ENCODE data around the gene RABEPK. TPM values are rescaled to one million over a fixed set of nuclear protein-coding genes. Genes with fewer than 3 reads are reported as not detected.
"Not testable (repeated sequence)": the region's sequence is repeated elsewhere in the genome, so short reads cannot be mapped to it uniquely, and the experiment has no call there.

Gene RABEPK
- total RNA-seq, 2 donors from 2014 or later: 22.9 to 31.9 TPM

DNA sequence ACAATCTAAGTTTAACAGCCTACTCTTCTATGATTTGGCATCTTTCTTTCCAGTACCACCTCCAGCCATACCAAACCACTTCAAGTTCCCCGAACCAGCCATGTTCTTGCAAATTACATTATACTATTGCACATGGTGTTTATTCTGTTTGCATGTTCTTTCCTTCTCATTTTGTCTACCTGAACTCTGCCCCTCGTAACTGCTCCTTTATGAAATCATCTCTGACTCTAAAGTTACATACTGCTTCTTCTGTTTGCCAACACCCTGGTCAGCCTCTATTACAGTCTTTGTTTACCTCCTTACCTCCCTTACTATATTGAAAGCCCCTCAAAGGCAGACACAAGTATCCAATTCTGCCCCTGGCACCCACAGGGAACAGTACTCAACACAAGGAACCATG, 16.8 kb upstream of the RABEPK start:
- no peak overlapping the region for H3K27ac Mint-ChIP-seq
- DNase-seq (ENCODE audit: low spot score in 2 of 2) (no peak), ATAC-seq (no peak)
- peaks cover 0 to 20% of the 10 kb centered on the region in 2 donors for H3K36me3 Mint-ChIP-seq
- peaks cover 0 to 5% of the 10 kb centered on the region in 2 donors for H3K9me3 Mint-ChIP-seq

GRCh38 chr9:125189011-125189360, 11.4 kb upstream of the RABEPK start:
- peaks cover 0 to 9% of the 10 kb centered on the region in 2 donors for H3K36me3 Mint-ChIP-seq
- no peaks in the 10 kb centered on the region for H3K9me3 Mint-ChIP-seq
- ATAC-seq (peak; percentile 0 to 22), DNase-seq (ENCODE audit: low spot score in 2 of 2) (peak in 1 of 2 donors; percentile 42)
- H3K27ac Mint-ChIP-seq: peak overlapping the region; percentile 79 to 97

GRCh38 chr9:125189361-125190289, 10.7 kb upstream of the RABEPK start, which contains the start of gene PPP6C:
TSS of gene PPP6C (minus strand) at chr9:125189803. CDS start at chr9:125189718, 85 bp downstream.
- DNase-seq (ENCODE audit: low spot score in 2 of 2): peak; percentile 91 to 96
- H3K27ac Mint-ChIP-seq: peak within 1 kb of the TSS; percentile 97
- H3K36me3 Mint-ChIP-seq: peaks cover 0 to 9% of the 10 kb centered on the region in 2 donors
- ATAC-seq: peak; percentile 93 to 97
- H3K9me3 Mint-ChIP-seq: no peaks in the 10 kb centered on the region

DNA sequence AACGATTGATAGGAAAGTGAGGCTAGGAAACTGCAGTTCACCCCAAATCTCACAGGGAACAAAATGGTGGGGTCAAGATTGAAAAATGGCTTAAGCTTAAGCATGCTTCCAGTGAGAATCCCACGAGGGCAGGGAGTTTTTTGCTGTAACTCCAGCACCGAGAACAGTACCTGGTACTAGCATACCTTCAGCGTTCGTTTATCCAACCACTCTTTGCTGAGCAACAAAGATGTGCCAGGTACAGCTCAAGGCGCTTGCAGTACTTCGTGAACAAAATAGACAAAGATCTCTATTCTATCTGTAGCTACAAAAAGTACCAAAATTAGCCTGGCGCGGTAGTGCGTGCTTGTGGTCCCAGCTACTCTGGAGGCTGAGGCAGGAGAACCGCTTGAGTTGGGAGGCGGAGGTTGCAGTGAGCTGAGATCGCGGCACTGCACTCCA, 10.0 kb upstream of the RABEPK start:
- H3K9me3 Mint-ChIP-seq: no peaks in the 10 kb centered on the region
- ATAC-seq (peak; percentile 5 to 21), DNase-seq (ENCODE audit: low spot score in 2 of 2) (peak in 1 of 2 donors; percentile 22)
- peaks cover 0 to 9% of the 10 kb centered on the region in 2 donors for H3K36me3 Mint-ChIP-seq
- peak overlapping the region; percentile 97 for H3K27ac Mint-ChIP-seq

- DNase-seq (ENCODE audit: low spot score in 2 of 2); ATAC-seq; H3K9me3 Mint-ChIP-seq; H3K36me3 Mint-ChIP-seq: not testable (repeated sequence)
- H3K27ac Mint-ChIP-seq: peak overlapping the region in 1 of 2 donors; percentile 92
Measured at GRCh38 chr9:125194466-125194865, 5.9 kb upstream of the RABEPK start.

- peak overlapping the region in 1 of 2 donors; percentile 92 for H3K27ac Mint-ChIP-seq
- DNase-seq (ENCODE audit: low spot score in 2 of 2); H3K9me3 Mint-ChIP-seq; H3K36me3 Mint-ChIP-seq; ATAC-seq: not testable (repeated sequence)
Measured at GRCh38 chr9:125195591-125195990, 4.8 kb upstream of the RABEPK start.

DNA sequence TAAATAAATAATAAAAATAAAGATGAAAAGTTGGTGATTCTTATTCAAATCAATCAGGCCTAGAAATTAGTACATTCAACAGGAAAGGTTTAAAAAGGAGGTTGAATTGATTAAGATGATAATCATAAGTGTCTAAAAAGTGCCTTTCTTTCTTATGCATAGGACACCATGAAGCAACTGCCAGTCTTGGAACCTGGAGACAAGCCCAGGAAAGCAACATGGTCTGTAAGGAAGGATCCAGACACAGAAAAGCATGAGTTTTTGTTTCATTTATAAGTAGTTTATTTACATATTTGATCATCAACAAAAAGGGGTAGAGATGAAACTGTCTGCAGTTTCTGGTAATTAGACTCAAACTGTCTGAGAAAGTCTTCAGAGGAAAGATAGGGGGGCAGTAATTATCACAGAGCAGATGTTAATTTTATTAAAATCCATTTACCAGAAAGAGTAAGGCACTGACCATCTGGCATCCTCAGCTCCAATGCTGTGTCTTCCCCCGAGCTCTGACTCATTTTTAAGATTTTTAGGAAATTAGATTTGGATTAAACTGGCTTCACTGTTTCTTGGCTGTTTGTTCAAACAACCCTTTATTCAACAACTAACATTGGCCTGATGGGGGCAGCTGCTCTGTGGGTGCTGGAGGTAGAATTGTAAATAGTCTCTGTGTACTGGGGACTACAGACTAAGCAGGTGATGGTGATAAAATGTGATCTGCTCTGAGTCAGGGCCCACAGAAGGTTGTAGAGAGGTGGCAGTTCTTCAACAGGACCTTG, 2.7 kb downstream of the RABEPK start:
- H3K36me3 Mint-ChIP-seq: peaks cover 13 to 18% of the 10 kb centered on the region in 2 donors
- DNase-seq (ENCODE audit: low spot score in 2 of 2) (no peak), ATAC-seq (no peak)
- no peaks in the 10 kb centered on the region for H3K9me3 Mint-ChIP-seq
- no peak overlapping the region for H3K27ac Mint-ChIP-seq

- no peaks in the 10 kb centered on the region for H3K9me3 Mint-ChIP-seq
- DNase-seq (ENCODE audit: low spot score in 2 of 2): no peak
- peaks cover 13 to 19% of the 10 kb centered on the region in 2 donors for H3K36me3 Mint-ChIP-seq
- peak overlapping the region; percentile 2 to 40 for H3K27ac Mint-ChIP-seq
- ATAC-seq: no peak
Measured at GRCh38 chr9:125204477-125204876, 4.1 kb downstream of the RABEPK start.

- Mint-ChIP-seq H3K36me3 (peaks cover 0 to 12% of the 10 kb centered on the region in 2 donors), H3K27ac (no peak overlapping the region), H3K9me3 (no peaks in the 10 kb centered on the region)
- no peak for DNase-seq (ENCODE audit: low spot score in 2 of 2)
- no peak for ATAC-seq
Measured at GRCh38 chr9:125214186-125214585, 13.8 kb downstream of the RABEPK start.

- Mint-ChIP-seq H3K36me3 (peaks cover 0 to 10% of the 10 kb centered on the region in 2 donors), H3K27ac (no peak overlapping the region), H3K9me3 (no peaks in the 10 kb centered on the region)
Measured at GRCh38 chr9:125218621-125219020, 18.3 kb downstream of the RABEPK start.

GRCh38 chr9:125224858-125225257, 24.5 kb downstream of the RABEPK start:
- H3K36me3 Mint-ChIP-seq; DNase-seq (ENCODE audit: low spot score in 2 of 2); ATAC-seq; H3K27ac Mint-ChIP-seq; H3K9me3 Mint-ChIP-seq: not testable (repeated sequence)

More at GRCh38 chr9:125218621-125219020, 18.3 kb downstream of the RABEPK start:
- ATAC-seq (no peak), DNase-seq (ENCODE audit: low spot score in 2 of 2) (no peak)

DNA sequence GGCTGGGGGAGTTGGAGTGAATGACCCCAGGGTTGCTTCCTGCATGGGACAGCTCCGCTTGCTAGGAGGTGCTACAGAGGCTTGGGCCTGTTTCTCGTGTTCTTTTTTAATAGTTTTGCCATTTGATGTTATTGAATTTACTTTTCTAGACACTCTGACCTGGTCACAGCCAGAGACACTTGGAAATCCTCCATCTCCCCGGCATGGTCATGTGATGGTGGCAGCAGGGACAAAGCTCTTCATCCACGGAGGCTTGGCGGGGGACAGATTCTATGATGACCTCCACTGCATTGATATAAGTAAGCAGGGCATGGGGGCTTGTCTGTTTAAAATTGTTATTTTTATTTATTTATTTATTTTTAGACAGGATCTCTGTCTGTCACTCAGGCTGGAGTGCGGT, 27.4 kb downstream of the RABEPK start:
- Mint-ChIP-seq H3K36me3 (no peaks in the 10 kb centered on the region), H3K9me3 (no peaks in the 10 kb centered on the region), H3K27ac (no peak overlapping the region)
- peak in 1 of 2 donors; percentile 4 for ATAC-seq
- no peak for DNase-seq (ENCODE audit: low spot score in 2 of 2)

GRCh38 chr9:125233678-125234077, 33.3 kb downstream of the RABEPK start:
- DNase-seq (ENCODE audit: low spot score in 2 of 2): no peak
- Mint-ChIP-seq H3K9me3 (no peaks in the 10 kb centered on the region), H3K36me3 (peaks cover 21 to 34% of the 10 kb centered on the region in 2 donors), H3K27ac (peak overlapping the region in 1 of 2 donors; percentile 93)
- peak; percentile 17 to 36 for ATAC-seq

- peaks cover 25 to 38% of the 10 kb centered on the region in 2 donors for H3K36me3 Mint-ChIP-seq
- H3K27ac Mint-ChIP-seq: peak overlapping the region in 1 of 2 donors; percentile 93
- not testable (repeated sequence) for ATAC-seq; H3K9me3 Mint-ChIP-seq; DNase-seq (ENCODE audit: low spot score in 2 of 2)
Measured at GRCh38 chr9:125234099-125234498, 33.8 kb downstream of the RABEPK start.

DNA sequence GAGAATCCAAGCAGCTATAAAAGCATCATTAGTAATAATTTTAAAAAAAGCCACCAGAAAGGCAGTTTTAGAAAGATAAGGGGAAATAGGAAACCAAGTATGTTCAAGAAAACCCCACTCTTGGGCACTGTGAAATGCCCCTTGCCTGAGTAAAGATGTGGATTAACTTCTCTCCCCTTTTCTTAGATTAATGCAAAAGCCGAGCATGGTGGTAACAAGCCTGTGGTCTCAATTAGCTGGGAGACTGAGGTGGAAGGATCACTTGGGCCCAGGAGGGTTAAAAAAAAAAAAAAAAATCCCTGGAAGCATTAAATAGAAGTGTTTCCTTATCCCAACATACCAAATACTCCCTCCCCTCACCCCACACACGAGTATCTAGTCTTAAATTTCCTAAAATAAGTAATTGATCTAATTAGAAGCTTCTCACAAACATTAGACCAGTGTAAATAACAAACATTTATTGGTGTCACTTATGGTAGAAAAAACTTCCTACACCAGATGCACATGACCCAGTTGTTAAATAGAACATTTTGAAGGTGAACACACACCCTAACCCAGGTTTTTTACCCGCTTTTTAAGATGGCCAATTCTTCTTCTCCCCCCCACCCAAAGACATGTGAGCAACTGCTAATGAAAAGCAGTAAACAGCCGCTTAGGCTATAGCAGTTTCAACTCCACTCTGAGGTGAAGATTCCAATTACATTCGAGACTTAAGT, 35.6 kb downstream of the RABEPK start:
- peak in 1 of 2 donors; percentile 3 for ATAC-seq
- Mint-ChIP-seq H3K36me3 (peaks cover 33 to 53% of the 10 kb centered on the region in 2 donors), H3K27ac (peak overlapping the region; percentile 67 to 73), H3K9me3 (no peaks in the 10 kb centered on the region)
- DNase-seq (ENCODE audit: low spot score in 2 of 2): no peak

DNA sequence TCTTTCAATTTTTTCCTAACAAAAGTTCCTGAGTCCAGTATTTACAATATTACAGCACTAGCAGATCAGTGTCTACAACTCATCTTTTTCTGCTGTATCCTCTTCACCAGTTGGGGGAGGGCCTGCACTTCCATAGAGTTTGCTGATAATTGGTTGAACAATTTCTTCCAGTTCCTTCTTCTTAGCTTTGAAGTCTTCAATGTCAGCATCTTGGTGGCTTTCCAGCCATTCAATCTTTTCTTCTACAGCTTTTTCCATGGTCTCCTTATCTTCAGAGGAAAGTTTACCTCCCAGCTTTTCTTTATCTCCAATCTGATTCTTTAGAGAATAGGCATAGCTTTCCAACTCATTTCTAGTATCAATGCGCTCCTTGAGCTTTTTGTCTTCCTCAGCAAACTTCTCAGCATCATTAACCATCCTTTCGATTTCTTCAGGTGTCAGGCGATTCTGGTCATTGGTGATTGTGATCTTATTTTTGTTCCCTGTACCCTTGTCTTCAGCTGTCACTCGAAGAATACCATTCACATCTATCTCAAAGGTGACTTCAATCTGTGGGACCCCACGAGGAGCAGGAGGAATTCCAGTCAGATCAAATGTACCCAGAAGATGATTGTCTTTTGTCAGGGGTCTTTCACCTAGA, 36.3 kb downstream of the RABEPK start:
- H3K9me3 Mint-ChIP-seq; DNase-seq (ENCODE audit: low spot score in 2 of 2); ATAC-seq: not testable (repeated sequence)
- Mint-ChIP-seq H3K36me3 (peaks cover 38 to 60% of the 10 kb centered on the region in 2 donors), H3K27ac (peak overlapping the region; percentile 67 to 73)
